ENCODE data around the gene AMN.

DNA sequence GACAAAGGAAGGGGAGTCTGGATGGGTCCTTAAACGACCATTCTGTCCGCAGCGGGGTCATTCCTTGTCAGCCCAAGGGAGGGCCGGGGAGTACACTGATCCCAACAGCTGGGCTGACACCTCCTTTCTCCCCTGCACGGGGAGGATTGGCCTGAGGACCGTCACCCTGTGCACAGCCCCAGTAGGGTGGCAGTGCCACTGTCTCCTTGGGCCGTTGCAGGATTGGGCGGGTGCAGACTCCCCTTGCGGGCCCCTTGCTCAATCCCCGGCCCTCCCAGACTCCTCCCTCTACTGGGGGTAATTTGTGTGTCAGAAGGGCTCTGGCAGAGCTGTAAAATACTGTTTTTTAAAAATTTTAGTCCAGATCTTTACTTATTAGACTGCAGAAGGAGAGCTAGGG is 12.6 kb upstream of the AMN start:
- TF ChIP-seq, protein P1, sequence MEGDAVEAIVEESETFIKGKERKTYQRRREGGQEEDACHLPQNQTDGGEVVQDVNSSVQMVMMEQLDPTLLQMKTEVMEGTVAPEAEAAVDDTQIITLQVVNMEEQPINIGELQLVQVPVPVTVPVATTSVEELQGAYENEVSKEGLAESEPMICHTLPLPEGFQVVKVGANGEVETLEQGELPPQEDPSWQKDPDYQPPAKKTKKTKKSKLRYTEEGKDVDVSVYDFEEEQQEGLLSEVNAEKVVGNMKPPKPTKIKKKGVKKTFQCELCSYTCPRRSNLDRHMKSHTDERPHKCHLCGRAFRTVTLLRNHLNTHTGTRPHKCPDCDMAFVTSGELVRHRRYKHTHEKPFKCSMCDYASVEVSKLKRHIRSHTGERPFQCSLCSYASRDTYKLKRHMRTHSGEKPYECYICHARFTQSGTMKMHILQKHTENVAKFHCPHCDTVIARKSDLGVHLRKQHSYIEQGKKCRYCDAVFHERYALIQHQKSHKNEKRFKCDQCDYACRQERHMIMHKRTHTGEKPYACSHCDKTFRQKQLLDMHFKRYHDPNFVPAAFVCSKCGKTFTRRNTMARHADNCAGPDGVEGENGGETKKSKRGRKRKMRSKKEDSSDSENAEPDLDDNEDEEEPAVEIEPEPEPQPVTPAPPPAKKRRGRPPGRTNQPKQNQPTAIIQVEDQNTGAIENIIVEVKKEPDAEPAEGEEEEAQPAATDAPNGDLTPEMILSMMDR (IDR thresholded peaks at IDR 0.05): no peak
- TF ChIP-seq, protein P2, sequence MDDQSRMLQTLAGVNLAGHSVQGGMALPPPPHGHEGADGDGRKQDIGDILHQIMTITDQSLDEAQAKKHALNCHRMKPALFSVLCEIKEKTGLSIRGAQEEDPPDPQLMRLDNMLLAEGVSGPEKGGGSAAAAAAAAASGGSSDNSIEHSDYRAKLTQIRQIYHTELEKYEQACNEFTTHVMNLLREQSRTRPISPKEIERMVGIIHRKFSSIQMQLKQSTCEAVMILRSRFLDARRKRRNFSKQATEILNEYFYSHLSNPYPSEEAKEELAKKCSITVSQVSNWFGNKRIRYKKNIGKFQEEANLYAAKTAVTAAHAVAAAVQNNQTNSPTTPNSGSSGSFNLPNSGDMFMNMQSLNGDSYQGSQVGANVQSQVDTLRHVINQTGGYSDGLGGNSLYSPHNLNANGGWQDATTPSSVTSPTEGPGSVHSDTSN (IDR thresholded peaks at IDR 0.05): no peak
- TF ChIP-seq, protein P3, sequence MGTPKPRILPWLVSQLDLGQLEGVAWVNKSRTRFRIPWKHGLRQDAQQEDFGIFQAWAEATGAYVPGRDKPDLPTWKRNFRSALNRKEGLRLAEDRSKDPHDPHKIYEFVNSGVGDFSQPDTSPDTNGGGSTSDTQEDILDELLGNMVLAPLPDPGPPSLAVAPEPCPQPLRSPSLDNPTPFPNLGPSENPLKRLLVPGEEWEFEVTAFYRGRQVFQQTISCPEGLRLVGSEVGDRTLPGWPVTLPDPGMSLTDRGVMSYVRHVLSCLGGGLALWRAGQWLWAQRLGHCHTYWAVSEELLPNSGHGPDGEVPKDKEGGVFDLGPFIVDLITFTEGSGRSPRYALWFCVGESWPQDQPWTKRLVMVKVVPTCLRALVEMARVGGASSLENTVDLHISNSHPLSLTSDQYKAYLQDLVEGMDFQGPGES (IDR thresholded peaks at IDR 0.05; ENCODE audit: low read depth, low read length): no peak
- no peak for TF ChIP-seq POLR2AphosphoS5 (IDR thresholded peaks at IDR 0.05; ENCODE audit: low read depth, low read length)
- no peak for TF ChIP-seq NRF1 (IDR thresholded peaks at IDR 0.05; ENCODE audit: low read depth, low read length)
- no peak for TF ChIP-seq TAF1 (IDR thresholded peaks at IDR 0.05; ENCODE audit: borderline replicate concordance, low read depth, low read length)
- TF ChIP-seq EZH2phosphoT487 (IDR thresholded peaks at IDR 0.05; ENCODE audit: borderline replicate concordance, low read depth): no peak
- TF ChIP-seq MXI1 (IDR thresholded peaks at IDR 0.05; ENCODE audit: low read depth, low read length): no peak
- no peak for TF ChIP-seq YY1 (IDR thresholded peaks at IDR 0.05; ENCODE audit: low read depth)
- TF ChIP-seq GABPA (IDR thresholded peaks at IDR 0.05; ENCODE audit: low read depth): no peak
- TF ChIP-seq, protein P4, sequence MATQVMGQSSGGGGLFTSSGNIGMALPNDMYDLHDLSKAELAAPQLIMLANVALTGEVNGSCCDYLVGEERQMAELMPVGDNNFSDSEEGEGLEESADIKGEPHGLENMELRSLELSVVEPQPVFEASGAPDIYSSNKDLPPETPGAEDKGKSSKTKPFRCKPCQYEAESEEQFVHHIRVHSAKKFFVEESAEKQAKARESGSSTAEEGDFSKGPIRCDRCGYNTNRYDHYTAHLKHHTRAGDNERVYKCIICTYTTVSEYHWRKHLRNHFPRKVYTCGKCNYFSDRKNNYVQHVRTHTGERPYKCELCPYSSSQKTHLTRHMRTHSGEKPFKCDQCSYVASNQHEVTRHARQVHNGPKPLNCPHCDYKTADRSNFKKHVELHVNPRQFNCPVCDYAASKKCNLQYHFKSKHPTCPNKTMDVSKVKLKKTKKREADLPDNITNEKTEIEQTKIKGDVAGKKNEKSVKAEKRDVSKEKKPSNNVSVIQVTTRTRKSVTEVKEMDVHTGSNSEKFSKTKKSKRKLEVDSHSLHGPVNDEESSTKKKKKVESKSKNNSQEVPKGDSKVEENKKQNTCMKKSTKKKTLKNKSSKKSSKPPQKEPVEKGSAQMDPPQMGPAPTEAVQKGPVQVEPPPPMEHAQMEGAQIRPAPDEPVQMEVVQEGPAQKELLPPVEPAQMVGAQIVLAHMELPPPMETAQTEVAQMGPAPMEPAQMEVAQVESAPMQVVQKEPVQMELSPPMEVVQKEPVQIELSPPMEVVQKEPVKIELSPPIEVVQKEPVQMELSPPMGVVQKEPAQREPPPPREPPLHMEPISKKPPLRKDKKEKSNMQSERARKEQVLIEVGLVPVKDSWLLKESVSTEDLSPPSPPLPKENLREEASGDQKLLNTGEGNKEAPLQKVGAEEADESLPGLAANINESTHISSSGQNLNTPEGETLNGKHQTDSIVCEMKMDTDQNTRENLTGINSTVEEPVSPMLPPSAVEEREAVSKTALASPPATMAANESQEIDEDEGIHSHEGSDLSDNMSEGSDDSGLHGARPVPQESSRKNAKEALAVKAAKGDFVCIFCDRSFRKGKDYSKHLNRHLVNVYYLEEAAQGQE (IDR thresholded peaks at IDR 0.05; ENCODE audit: low read depth, low read length): no peak
- no peak for TF ChIP-seq RCOR1 (IDR thresholded peaks at IDR 0.05; ENCODE audit: low read length)
- no peak for TF ChIP-seq RAD21 (IDR thresholded peaks at IDR 0.05; ENCODE audit: low read length)
